Omental fat pad (tissue), 4 donors: ENCODE results near the gene CCDC178. TPM values are rescaled to one million over a fixed set of nuclear protein-coding genes. Genes with fewer than 3 reads are reported as not detected.

Source experiments
- ATAC-seq: fragments of 150-250 bp; one replicate; pipeline ENCODE4 v1.9.1; 2016; ENCODE audit warnings: mild to moderate bottlenecking, moderate library complexity; ENCODE audit not compliant: low FRiP score
- DNase-seq: peaks from one replicate; pipeline ENCODE4 v3.0.0-alpha.2; 2019; ENCODE audit warnings: low spot score
- CTCF ChIP-seq, 3 donors: fragments of 450-650 bp; IDR thresholded peaks; one replicate each; pipeline ENCODE4 v1.5.1; 2016 to 2017; ENCODE audit warnings: antibody characterized with exemption in 3 of 3, mild to moderate bottlenecking in 3 of 3, moderate library complexity in 2 of 3
- total RNA-seq, 4 donors: library from RNA; depleted of rRNA; stranded (reverse); fragments of >200 nt; gene quantifications; one replicate each; pipeline ENCODE4 v1.1.0, GENCODE V29; 2016

The CCDC178 gene
- total RNA-seq, 4 donors from 2014 or later, result 2.6 to 10.6 (median 3.5) TPM

DNA sequence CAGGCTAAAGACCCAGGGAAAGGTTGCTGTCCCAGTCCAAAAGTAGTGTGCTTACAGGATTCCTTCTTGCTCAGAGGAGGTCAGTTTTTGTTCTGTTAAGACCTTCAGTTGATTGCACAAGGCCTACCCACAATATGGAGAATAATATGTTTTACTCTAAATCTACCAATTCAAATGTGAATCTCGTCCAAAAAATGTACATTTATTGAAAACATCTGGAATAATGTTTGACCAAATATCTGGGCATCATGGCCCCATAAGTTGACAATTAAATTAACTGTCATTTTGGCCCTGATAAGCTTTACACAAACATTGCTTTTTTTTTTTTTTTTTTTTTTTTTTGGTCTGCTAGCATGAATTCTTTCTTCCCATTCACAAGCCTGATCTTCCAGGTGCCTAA lies 109.8 kb downstream of the CCDC178 start:
- no peak for ATAC-seq
- no peak for DNase-seq
- TF ChIP-seq CTCF (IDR thresholded peaks at IDR 0.05), result no peak

DNA sequence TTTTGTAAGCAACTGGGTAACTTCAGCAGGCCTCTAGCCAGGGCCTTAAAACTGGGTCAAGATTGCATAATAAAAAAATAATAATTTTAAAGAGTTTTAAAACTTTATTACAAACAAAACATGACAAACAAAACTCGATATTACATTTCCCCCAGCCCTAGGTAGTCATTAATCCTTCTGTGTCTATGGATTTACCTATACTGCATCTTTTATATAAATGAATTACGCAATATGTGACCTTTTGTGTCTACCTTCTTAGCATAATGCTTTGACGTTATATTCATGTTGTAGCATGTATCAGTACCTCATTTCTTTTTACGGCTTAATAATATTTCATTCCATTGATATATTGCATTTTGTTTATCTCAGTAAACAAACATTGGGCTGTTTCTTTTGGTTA lies 113.5 kb downstream of the CCDC178 start:
- DNase-seq (no peak), ATAC-seq (no peak)
- no peak for TF ChIP-seq CTCF (IDR thresholded peaks at IDR 0.05)

DNA sequence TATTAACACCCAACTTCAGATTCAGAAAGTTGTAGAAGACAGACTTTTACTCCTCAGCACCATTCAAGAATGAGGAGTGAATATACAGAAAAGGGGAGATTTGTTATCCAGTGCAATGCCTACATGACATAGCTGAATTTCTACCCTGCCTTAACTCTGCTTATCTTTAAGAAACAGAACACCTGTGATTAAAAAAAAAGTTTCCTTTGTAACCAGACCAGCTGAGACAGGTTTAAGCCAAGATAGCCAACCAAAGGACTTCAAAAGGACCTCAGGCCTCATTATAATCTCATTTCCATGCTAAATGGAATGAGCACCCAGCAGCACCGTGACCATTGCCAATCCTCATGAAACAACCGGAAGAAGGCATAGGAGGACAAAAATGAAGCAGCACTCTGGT lies 122.9 kb downstream of the CCDC178 start:
- no peak for TF ChIP-seq CTCF (IDR thresholded peaks at IDR 0.05)
- no peak for ATAC-seq

DNA sequence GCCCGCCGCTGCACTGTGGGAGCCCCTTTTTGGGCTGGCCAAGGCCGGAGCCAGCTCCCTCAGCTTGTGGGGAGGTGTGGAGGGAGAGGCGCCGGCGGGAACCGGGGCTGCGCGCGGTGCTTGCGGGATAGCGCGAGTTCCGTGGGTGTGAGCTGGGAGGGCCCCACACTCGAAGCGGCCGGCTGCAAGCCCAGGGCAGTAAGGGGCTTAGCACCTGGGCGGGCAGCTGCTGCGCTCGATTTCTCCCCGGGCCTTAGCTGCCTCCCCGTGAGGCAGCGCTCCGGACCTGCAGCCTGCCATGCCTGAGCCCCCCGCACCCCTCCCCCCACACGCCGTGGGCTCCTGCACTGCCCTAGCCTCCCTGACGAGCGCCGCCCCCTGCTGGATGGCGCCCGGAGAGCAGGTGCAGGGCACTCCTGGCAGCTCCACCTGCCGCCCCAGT lies 124.4 kb downstream of the CCDC178 start:
- no peak for TF ChIP-seq CTCF (IDR thresholded peaks at IDR 0.05)
- ATAC-seq (no peak), DNase-seq (no peak)

More for the DNA sequence above, 122.9 kb downstream of the CCDC178 start:
- DNase-seq, result no peak

DNA sequence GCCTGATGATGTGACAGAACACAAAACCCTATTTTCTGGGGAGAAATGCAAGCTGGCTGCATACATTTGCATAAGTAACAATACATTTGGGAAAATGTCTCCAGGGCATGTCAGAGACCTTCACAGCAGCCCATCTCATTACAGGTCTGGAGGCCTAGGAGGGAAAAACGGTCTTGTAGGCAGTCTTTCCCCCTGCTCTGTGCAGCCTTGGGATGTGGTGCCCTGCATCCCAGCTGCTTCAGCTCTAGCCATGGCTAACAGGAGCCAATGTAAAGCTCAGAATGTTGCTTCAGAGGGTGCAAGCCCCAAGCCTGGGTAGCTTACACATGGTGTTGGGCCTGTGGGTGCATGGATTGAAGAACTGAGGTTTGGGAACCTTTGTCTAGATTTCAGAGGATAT lies 133.0 kb downstream of the CCDC178 start:
- DNase-seq (no peak), ATAC-seq (no peak)
- TF ChIP-seq CTCF (IDR thresholded peaks at IDR 0.05), result no peak

GRCh38 chr18:33304277-33304676 lies 136.2 kb downstream of the CCDC178 start:
- no peak for ATAC-seq
- no peak for DNase-seq
- no peak for TF ChIP-seq CTCF (IDR thresholded peaks at IDR 0.05)

GRCh38 chr18:33291539-33291938 lies 149.0 kb downstream of the CCDC178 start:
- ATAC-seq, result no peak

More at GRCh38 chr18:33291539-33291938, 149.0 kb downstream of the CCDC178 start:
- TF ChIP-seq CTCF (IDR thresholded peaks at IDR 0.05), result no peak
- DNase-seq, result no peak
